Osteocyte (in vitro differentiated cells): ENCODE results near the gene SERPIND1. TPM values are rescaled to one million over a fixed set of nuclear protein-coding genes. Genes with fewer than 3 reads are reported as not detected.

Source experiments
- DNase-seq: peaks from one replicate; pipeline ENCODE4 v3.0.0; 2021; ENCODE audit warnings: mixed read lengths; ENCODE audit not compliant: unreplicated experiment; ENCODE audit errors: extremely low spot score
- H3K27ac Mint-ChIP-seq: one replicate; pipeline ENCODE4 v1.8.0; 2021; ENCODE audit warnings: mild to moderate bottlenecking, mixed read lengths; ENCODE audit not compliant: unreplicated experiment
- H3K27me3 Mint-ChIP-seq: one replicate; pipeline ENCODE4 v1.8.0; 2021; ENCODE audit warnings: mixed read lengths; ENCODE audit not compliant: unreplicated experiment
- H3K36me3 Mint-ChIP-seq: one replicate; pipeline ENCODE4 v1.8.0; 2021; ENCODE audit warnings: mixed read lengths; ENCODE audit not compliant: unreplicated experiment
- H3K4me1 Mint-ChIP-seq: one replicate; pipeline ENCODE4 v1.8.0; 2021; ENCODE audit warnings: mixed read lengths; ENCODE audit not compliant: unreplicated experiment
- H3K4me3 Mint-ChIP-seq: one replicate; pipeline ENCODE4 v1.8.0; 2021; ENCODE audit warnings: mild to moderate bottlenecking, moderate library complexity, mixed read lengths; ENCODE audit not compliant: unreplicated experiment
- H3K9me3 Mint-ChIP-seq: one replicate; pipeline ENCODE4 v1.8.0; 2021; ENCODE audit warnings: mixed read lengths; ENCODE audit not compliant: unreplicated experiment
- total RNA-seq: library from RNA; stranded (reverse); gene quantifications from 2 replicates; pipeline ENCODE4 v1.2.1, GENCODE V29; 2021
- TF ChIP-seq, protein P1 (sequence below): fragments of 200-600 bp; sonication (generic); IDR thresholded peaks from 2 replicates; pipeline ENCODE4 v1.5.0; 2021; ENCODE audit warnings: antibody characterized with exemption, mild to moderate bottlenecking, moderate library complexity

The SERPIND1 gene
- total RNA-seq, 1 donor from 2014 or later, result not detected

DNA sequence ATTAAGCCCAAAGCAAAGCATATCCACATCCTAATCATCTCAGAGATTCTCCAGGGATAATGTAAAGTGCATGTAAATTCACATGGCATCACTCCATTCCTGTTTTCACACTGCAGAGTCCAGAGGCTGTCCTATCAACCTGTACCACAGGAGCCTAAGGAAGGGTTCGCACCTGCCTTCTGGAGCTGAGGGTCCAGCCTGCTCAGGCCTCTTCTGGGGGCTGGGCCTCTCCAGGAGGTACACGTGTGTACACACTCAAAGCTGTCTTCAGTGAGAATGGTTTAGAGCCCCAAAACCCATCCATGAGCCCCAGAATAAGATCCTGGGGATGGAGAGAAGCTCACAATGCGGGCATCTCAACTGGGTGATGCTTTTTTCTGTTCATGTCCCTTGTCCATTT is 60.8 kb downstream of the SERPIND1 start:
- no peak for DNase-seq
- Mint-ChIP-seq H3K27me3 (no peaks in the 10 kb centered on the region), H3K9me3 (no peaks in the 10 kb centered on the region), H3K4me1 (no peaks in the 10 kb centered on the region), H3K27ac (no peak overlapping the region), H3K4me3 (no peak overlapping the region), H3K36me3 (peaks cover 27% of the 10 kb centered on the region)
- TF ChIP-seq, protein P1, sequence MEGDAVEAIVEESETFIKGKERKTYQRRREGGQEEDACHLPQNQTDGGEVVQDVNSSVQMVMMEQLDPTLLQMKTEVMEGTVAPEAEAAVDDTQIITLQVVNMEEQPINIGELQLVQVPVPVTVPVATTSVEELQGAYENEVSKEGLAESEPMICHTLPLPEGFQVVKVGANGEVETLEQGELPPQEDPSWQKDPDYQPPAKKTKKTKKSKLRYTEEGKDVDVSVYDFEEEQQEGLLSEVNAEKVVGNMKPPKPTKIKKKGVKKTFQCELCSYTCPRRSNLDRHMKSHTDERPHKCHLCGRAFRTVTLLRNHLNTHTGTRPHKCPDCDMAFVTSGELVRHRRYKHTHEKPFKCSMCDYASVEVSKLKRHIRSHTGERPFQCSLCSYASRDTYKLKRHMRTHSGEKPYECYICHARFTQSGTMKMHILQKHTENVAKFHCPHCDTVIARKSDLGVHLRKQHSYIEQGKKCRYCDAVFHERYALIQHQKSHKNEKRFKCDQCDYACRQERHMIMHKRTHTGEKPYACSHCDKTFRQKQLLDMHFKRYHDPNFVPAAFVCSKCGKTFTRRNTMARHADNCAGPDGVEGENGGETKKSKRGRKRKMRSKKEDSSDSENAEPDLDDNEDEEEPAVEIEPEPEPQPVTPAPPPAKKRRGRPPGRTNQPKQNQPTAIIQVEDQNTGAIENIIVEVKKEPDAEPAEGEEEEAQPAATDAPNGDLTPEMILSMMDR, result no peak

Other genes starting within 250 kb of the SERPIND1 start
- gene PI4KA, start 84.7 kb downstream of the SERPIND1 start, total RNA-seq, result 108 and 116 TPM in 2 replicates
- gene SNAP29, start 84.9 kb downstream of the SERPIND1 start, total RNA-seq, result 28.0 and 30.0 TPM in 2 replicates
- gene CRKL, start 143.3 kb downstream of the SERPIND1 start, total RNA-seq, result 56.0 and 58.8 TPM in 2 replicates
- 0.65 and 0.99 TPM in 2 replicates for gene AIFM3, start 193.1 kb downstream of the SERPIND1 start, total RNA-seq
- 89.4 and 91.5 TPM in 2 replicates for gene LZTR1, start 208.2 kb downstream of the SERPIND1 start, total RNA-seq
- gene THAP7, start 228.0 kb downstream of the SERPIND1 start, total RNA-seq, result 24.8 and 27.0 TPM in 2 replicates
- 2.6 and 3.5 TPM in 2 replicates for gene P2RX6, start 241.1 kb downstream of the SERPIND1 start, total RNA-seq